HEK293 (cell line): ENCODE measurements around the gene CIAO2A.

Experiments used
- CTCF ChIP-seq: fragments of 450-650 bp; formaldehyde crosslinking; IDR thresholded peaks from 2 replicates; pipeline ENCODE4 v1.5.1; 2016; ENCODE audit warnings: missing biosample characterization, missing genetic modification characterization
- HIC1 ChIP-seq: fragments of 450-650 bp; formaldehyde crosslinking; IDR thresholded peaks from 2 replicates; pipeline ENCODE4 v1.5.1; 2016; ENCODE audit warnings: missing biosample characterization, missing genetic modification characterization
- KLF1 ChIP-seq: fragments of 450-650 bp; formaldehyde crosslinking; IDR thresholded peaks from 2 replicates; pipeline ENCODE4 v1.5.1; 2016; ENCODE audit warnings: missing biosample characterization, missing genetic modification characterization
- PBX3 ChIP-seq: sonication (generic); formaldehyde crosslinking; IDR thresholded peaks from 2 replicates; pipeline ENCODE4 v1.8.1; 2022; ENCODE audit warnings: mild to moderate bottlenecking, moderate library complexity, missing genetic modification reagents
- PRDM10 ChIP-seq: fragments of 450-650 bp; formaldehyde crosslinking; IDR thresholded peaks from 2 replicates; pipeline ENCODE4 v1.5.1; 2016; ENCODE audit warnings: missing biosample characterization, missing genetic modification characterization
- RBAK ChIP-seq: fragments of 450-650 bp; formaldehyde crosslinking; IDR thresholded peaks from 2 replicates; pipeline ENCODE4 v1.5.1; 2016; ENCODE audit warnings: missing biosample characterization, missing genetic modification characterization
- TRIM28 ChIP-seq: IDR thresholded peaks from 2 replicates; pipeline ENCODE4 v1.6.1; 2011; ENCODE audit warnings: low read length, control low read depth, borderline replicate concordance
- ZNF24 ChIP-seq: fragments of 450-650 bp; formaldehyde crosslinking; IDR thresholded peaks from 2 replicates; pipeline ENCODE4 v1.5.1; 2016; ENCODE audit warnings: missing biosample characterization, missing genetic modification characterization
- ZNF335 ChIP-seq: fragments of 450-650 bp; formaldehyde crosslinking; conservative IDR thresholded peaks from 2 replicates; pipeline ENCODE4 v1.5.1; 2016; ENCODE audit warnings: missing biosample characterization, missing genetic modification characterization
- ZNF521 ChIP-seq: fragments of 450-650 bp; formaldehyde crosslinking; IDR thresholded peaks from 2 replicates; pipeline ENCODE4 v1.5.1; 2017; ENCODE audit warnings: missing biosample characterization, mild to moderate bottlenecking, missing genetic modification characterization
- ZNF639 ChIP-seq: fragments of 450-650 bp; formaldehyde crosslinking; IDR thresholded peaks from 2 replicates; pipeline ENCODE4 v1.5.1; 2016; ENCODE audit warnings: missing biosample characterization, missing genetic modification characterization
- ZNF843 ChIP-seq: fragments of 450-650 bp; formaldehyde crosslinking; IDR thresholded peaks from 2 replicates; pipeline ENCODE4 v1.5.1; 2016; ENCODE audit warnings: missing biosample characterization, missing genetic modification characterization

GRCh38 chr15:64045101-64045435, 48.6 kb downstream of the CIAO2A start:
- no peak for TF ChIP-seq CTCF (tag by site-specific recombination)
- no peak for TF ChIP-seq KLF1 (tag by site-specific recombination)
- TF ChIP-seq HIC1 (tag by site-specific recombination) = no peak
- TF ChIP-seq ZNF639 (tag by site-specific recombination) = no peak
- no peak for TF ChIP-seq ZNF335 (tag by site-specific recombination)
- no peak for TF ChIP-seq RBAK
- no peak for TF ChIP-seq ZNF521 (tag by site-specific recombination)
- no peak for TF ChIP-seq TRIM28
- no peak for TF ChIP-seq PRDM10
- no peak for TF ChIP-seq ZNF24
- TF ChIP-seq ZNF843 = no peak
- TF ChIP-seq PBX3 = no peak
